Measurements from ENCODE around the gene FJX1. TPM values are rescaled to one million over a fixed set of nuclear protein-coding genes. Genes with fewer than 3 reads are reported as not detected.

FJX1 gene
- total and polyA plus RNA-seq, 3 experiments from 2014 or later = 0.26 to 0.69 TPM; not detected in 1

DNA sequence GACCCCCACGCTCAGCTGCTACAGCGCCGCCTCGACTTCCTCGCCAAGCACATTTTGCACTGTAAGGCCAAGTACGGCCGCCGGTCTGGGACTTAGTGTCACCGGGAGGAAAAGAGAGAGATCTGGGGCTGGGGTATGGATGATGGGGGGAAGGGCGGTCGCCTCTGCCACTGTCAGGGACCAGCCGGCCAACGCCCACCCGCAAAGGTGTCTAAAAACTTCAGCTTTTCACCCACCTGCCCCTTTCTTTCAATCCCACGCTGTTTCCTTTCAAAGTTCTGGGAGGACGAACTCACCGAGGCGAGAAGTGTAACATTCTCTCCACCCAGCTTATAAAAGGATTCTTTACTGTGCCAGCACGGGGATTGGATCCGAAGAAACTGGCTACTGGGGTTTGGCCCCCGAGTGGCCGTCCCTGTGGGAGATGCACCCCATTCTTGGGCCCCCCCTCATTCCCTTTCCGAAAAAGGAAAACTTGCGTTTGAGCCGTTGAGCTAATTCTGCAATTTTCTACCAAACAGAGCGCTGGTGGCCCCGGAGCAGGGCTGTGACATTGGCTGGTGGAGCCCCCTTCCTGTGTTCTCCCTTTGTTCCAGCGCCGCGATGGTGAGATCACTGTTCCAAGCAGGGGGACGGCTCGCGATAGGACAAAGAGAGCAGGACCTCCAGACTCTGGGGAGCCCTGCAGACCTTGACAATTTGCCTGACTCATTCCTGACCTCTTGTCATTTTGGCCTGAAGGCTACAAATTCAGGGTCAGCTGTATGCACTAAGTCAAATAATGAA, 1.8 kb downstream of the FJX1 start:
- Histone ChIP-seq H3K4me3 (ENCODE audit: low read length) (no peak overlapping the region), H3K9me3 (ENCODE audit: low read length) (no peaks in the 10 kb centered on the region), H3K27me3 (ENCODE audit: insufficient read depth, low read length, poor library complexity, severe bottlenecking) (peaks cover 25% of the 10 kb centered on the region), H3K27ac (ENCODE audit: low read depth, low read length) (no peak overlapping the region), H3K36me3 (ENCODE audit: insufficient read depth, low read length) (no peaks in the 10 kb centered on the region), H3K4me1 (ENCODE audit: insufficient read depth, low read length) (peaks cover 12% of the 10 kb centered on the region)
- H3K27ac Mint-ChIP-seq = no peak overlapping the region
- DNase-seq = no peak
- H3K9me3 Mint-ChIP-seq = no peaks in the 10 kb centered on the region
- CTCF ChIA-PET = no interaction called here
- H3K4me1 Mint-ChIP-seq = peaks cover 10 to 16% (median 11%) of the 10 kb centered on the region in 3 donors
- POLR2A ChIA-PET = no interaction called here
- no peaks in the 10 kb centered on the region for H3K36me3 Mint-ChIP-seq
- peak overlapping the region; percentile 29 to 80 (median 60) for H3K4me3 Mint-ChIP-seq
- H3K27me3 Mint-ChIP-seq = peaks cover 31 to 71% of the 10 kb centered on the region in 2 donors

GRCh38 chr11:35620795-35621194, 2.5 kb downstream of the FJX1 start:
- Histone ChIP-seq H3K4me3 (ENCODE audit: low read length) (no peak overlapping the region), H3K27me3 (ENCODE audit: insufficient read depth, low read length, poor library complexity, severe bottlenecking) (peaks cover 23% of the 10 kb centered on the region), H3K4me1 (ENCODE audit: insufficient read depth, low read length) (peaks cover 12% of the 10 kb centered on the region), H3K27ac (ENCODE audit: low read depth, low read length) (no peak overlapping the region), H3K36me3 (ENCODE audit: insufficient read depth, low read length) (no peaks in the 10 kb centered on the region), H3K9me3 (ENCODE audit: low read length) (no peaks in the 10 kb centered on the region)
- Mint-ChIP-seq H3K27me3 (peaks cover 31 to 68% of the 10 kb centered on the region in 2 donors), H3K4me1 (peaks cover 10 to 16% (median 11%) of the 10 kb centered on the region in 3 donors), H3K9me3 (no peaks in the 10 kb centered on the region), H3K36me3 (no peaks in the 10 kb centered on the region), H3K27ac (no peak overlapping the region), H3K4me3 (no peak overlapping the region)
- ChIA-PET POLR2A (no interaction called here), CTCF (no interaction called here)
- no peak for DNase-seq

DNA sequence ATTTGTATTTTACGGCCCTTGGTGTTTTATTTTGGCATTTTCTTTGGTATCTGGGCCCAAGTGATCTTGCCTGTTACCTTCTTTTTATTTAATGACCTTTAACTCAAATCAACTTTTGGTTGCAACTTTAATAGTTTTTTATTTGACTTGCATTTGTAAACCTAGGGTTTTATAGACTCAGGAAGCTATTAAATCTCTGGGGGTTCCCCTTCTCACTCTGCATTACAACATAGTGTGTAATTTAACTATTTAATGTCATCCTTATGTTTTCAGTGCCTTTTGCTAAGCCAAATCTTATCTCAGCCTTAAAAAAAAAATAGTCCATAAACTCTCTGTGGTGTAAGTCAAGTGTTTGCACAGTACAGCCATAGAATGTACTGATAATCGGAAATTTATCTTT, 3.4 kb downstream of the FJX1 start:
- Mint-ChIP-seq H3K27ac (no peak overlapping the region), H3K9me3 (no peaks in the 10 kb centered on the region), H3K4me1 (peaks cover 10 to 16% (median 11%) of the 10 kb centered on the region in 3 donors), H3K4me3 (no peak overlapping the region), H3K36me3 (no peaks in the 10 kb centered on the region), H3K27me3 (peaks cover 31 to 69% of the 10 kb centered on the region in 2 donors)
- H3K9me3 ChIP-seq (ENCODE audit: low read length) = no peaks in the 10 kb centered on the region
- DNase-seq = no peak
- H3K36me3 ChIP-seq (ENCODE audit: insufficient read depth, low read length) = no peaks in the 10 kb centered on the region
- POLR2A ChIA-PET = no interaction called here
- CTCF ChIA-PET = no interaction called here
- H3K27me3 ChIP-seq (ENCODE audit: insufficient read depth, low read length, poor library complexity, severe bottlenecking) = peaks cover 20% of the 10 kb centered on the region
- H3K4me1 ChIP-seq (ENCODE audit: insufficient read depth, low read length) = peaks cover 12% of the 10 kb centered on the region
- no peak overlapping the region for H3K4me3 ChIP-seq (ENCODE audit: low read length)
- H3K27ac ChIP-seq (ENCODE audit: low read depth, low read length) = no peak overlapping the region

GRCh38 chr11:35622070-35622469, 3.8 kb downstream of the FJX1 start:
- H3K27me3 Mint-ChIP-seq = peaks cover 29 to 69% of the 10 kb centered on the region in 2 donors
- no peaks in the 10 kb centered on the region for H3K36me3 Mint-ChIP-seq
- no peaks in the 10 kb centered on the region for H3K36me3 ChIP-seq (ENCODE audit: insufficient read depth, low read length)
- no peak for DNase-seq
- H3K4me1 Mint-ChIP-seq = peaks cover 10 to 16% (median 11%) of the 10 kb centered on the region in 3 donors
- ChIA-PET CTCF (no interaction called here), POLR2A (no interaction called here)
- H3K4me1 ChIP-seq (ENCODE audit: insufficient read depth, low read length) = peaks cover 12% of the 10 kb centered on the region
- no peak overlapping the region for H3K4me3 Mint-ChIP-seq
- H3K27me3 ChIP-seq (ENCODE audit: insufficient read depth, low read length, poor library complexity, severe bottlenecking) = peaks cover 20% of the 10 kb centered on the region
- no peaks in the 10 kb centered on the region for H3K9me3 ChIP-seq (ENCODE audit: low read length)
- no peak overlapping the region for H3K27ac Mint-ChIP-seq
- H3K27ac ChIP-seq (ENCODE audit: low read depth, low read length) = no peak overlapping the region
- H3K9me3 Mint-ChIP-seq = no peaks in the 10 kb centered on the region
- H3K4me3 ChIP-seq (ENCODE audit: low read length) = no peak overlapping the region

DNA sequence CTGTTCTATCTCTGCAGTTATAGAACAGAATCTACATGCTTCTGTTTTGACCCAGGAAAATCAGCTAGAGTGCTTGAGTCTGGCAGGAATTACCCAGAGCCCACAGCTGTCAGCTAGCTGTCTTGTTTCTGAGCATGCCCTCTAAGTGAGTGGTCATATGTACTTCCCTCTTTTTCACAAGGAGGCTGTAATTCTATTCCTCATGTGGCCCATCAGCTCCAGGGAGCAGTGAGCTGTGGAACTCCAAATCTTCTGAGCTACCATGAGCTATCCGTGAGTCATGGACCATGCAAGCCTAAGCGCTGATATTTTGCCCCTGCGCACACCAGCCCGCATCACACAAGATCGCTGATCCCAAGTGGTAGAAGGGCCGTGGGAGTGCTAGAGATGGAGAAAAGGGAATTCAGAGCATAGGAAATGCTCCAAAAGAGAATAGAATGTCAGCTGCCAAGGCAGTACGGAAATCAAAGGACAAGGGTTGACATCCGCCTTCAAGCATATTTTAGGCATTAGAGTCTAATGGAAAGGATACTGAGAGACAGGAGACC, 5.4 kb downstream of the FJX1 start:
- CTCF ChIA-PET = interaction anchor here (1.2 kb wide), 1 partner anchor 651 kb away, joined by 3 read pairs; no protein-coding TSS in a partner anchor
- DNase-seq = no peak
- Histone ChIP-seq H3K9me3 (ENCODE audit: low read length) (no peaks in the 10 kb centered on the region), H3K4me3 (ENCODE audit: low read length) (no peak overlapping the region), H3K27me3 (ENCODE audit: insufficient read depth, low read length, poor library complexity, severe bottlenecking) (peaks cover 20% of the 10 kb centered on the region), H3K36me3 (ENCODE audit: insufficient read depth, low read length) (no peaks in the 10 kb centered on the region), H3K4me1 (ENCODE audit: insufficient read depth, low read length) (peaks cover 5% of the 10 kb centered on the region), H3K27ac (ENCODE audit: low read depth, low read length) (no peak overlapping the region)
- Mint-ChIP-seq H3K27me3 (peaks cover 29 to 72% of the 10 kb centered on the region in 2 donors), H3K4me1 (peaks cover 5 to 10% (median 6%) of the 10 kb centered on the region in 3 donors), H3K27ac (no peak overlapping the region), H3K9me3 (no peaks in the 10 kb centered on the region), H3K36me3 (no peaks in the 10 kb centered on the region), H3K4me3 (no peak overlapping the region)
- POLR2A ChIA-PET = no interaction called here

DNA sequence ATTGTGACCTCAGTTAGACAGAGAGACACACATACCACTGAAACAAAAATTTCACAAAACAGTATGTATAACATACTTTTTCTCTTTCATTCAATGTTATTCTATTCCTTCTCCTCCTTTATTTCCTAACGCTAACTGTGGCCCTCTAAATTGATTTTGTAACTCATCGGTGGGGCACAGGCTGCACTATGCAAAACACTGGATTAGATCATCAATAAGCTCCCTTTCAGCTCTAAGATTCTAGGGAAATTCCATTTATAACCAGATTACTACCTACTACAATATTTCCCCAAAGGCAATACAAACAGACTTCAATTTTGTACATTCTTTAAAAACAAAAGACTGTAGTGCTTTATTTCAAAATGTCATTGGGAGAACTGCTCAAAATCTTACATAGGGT, 6.1 kb downstream of the FJX1 start:
- peaks cover 20% of the 10 kb centered on the region for H3K27me3 ChIP-seq (ENCODE audit: insufficient read depth, low read length, poor library complexity, severe bottlenecking)
- DNase-seq = no peak
- peaks cover 32 to 78% of the 10 kb centered on the region in 2 donors for H3K27me3 Mint-ChIP-seq
- H3K4me3 ChIP-seq (ENCODE audit: low read length) = no peak overlapping the region
- H3K27ac ChIP-seq (ENCODE audit: low read depth, low read length) = no peak overlapping the region
- H3K9me3 Mint-ChIP-seq = no peaks in the 10 kb centered on the region
- no peaks in the 10 kb centered on the region for H3K36me3 Mint-ChIP-seq
- peaks cover 5% of the 10 kb centered on the region for H3K4me1 ChIP-seq (ENCODE audit: insufficient read depth, low read length)
- H3K4me3 Mint-ChIP-seq = no peak overlapping the region
- ChIA-PET CTCF (no interaction called here), POLR2A (no interaction called here)
- no peak overlapping the region for H3K27ac Mint-ChIP-seq
- peaks cover 5 to 10% (median 6%) of the 10 kb centered on the region in 3 donors for H3K4me1 Mint-ChIP-seq
- H3K36me3 ChIP-seq (ENCODE audit: insufficient read depth, low read length) = no peaks in the 10 kb centered on the region
- H3K9me3 ChIP-seq (ENCODE audit: low read length) = no peaks in the 10 kb centered on the region

DNA sequence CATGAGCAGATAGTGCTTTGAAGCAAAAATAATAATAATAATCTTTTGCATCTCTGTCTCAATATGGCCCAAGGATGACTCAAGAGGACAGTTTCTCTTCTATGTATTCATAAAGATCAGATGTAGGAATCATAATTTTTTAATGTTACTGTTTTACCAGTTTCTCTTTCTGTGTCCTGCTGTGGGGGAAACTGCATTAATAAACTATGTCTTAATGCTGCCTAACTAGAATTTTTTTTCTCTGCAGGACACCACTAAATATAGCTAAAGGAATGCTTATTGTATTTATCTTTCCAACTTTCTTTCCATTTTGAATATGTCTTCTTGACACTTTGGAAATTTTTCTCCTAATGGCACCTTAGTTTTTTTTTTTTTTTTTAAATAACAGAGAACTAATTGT, 6.5 kb downstream of the FJX1 start:
- Mint-ChIP-seq H3K4me1 (peaks cover 4 to 6% (median 5%) of the 10 kb centered on the region in 3 donors), H3K9me3 (no peaks in the 10 kb centered on the region), H3K4me3 (no peak overlapping the region), H3K27me3 (peaks cover 31 to 81% of the 10 kb centered on the region in 2 donors), H3K36me3 (no peaks in the 10 kb centered on the region), H3K27ac (no peak overlapping the region)
- CTCF ChIA-PET = no interaction called here
- DNase-seq = no peak
- Histone ChIP-seq H3K27ac (ENCODE audit: low read depth, low read length) (no peak overlapping the region), H3K27me3 (ENCODE audit: insufficient read depth, low read length, poor library complexity, severe bottlenecking) (peaks cover 22% of the 10 kb centered on the region), H3K4me1 (ENCODE audit: insufficient read depth, low read length) (peaks cover 4% of the 10 kb centered on the region), H3K4me3 (ENCODE audit: low read length) (no peak overlapping the region), H3K9me3 (ENCODE audit: low read length) (no peaks in the 10 kb centered on the region), H3K36me3 (ENCODE audit: insufficient read depth, low read length) (no peaks in the 10 kb centered on the region)
- POLR2A ChIA-PET = no interaction called here

DNA sequence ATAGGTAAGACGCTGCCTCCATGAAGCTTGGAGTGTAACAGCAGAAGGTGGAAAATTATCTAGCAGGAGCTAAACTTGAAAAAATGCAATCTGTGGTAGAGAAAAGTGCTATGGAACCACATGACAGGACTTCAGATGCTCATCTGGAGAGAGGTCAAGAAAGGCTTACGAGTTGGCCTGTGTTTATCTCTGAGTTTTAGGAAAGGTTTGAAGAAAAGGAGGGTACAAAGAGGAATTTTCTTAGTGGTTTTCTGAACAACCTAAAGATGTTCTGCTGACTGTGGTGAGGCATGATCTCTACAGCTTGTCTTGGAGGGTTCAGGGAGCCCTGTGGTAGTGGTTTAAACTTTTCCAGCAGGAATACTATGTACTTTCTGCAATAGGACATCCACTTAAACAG, 8.2 kb downstream of the FJX1 start:
- Mint-ChIP-seq H3K27me3 (peaks cover 33 to 77% of the 10 kb centered on the region in 2 donors), H3K4me1 (no peaks in the 10 kb centered on the region), H3K4me3 (no peak overlapping the region), H3K36me3 (no peaks in the 10 kb centered on the region), H3K9me3 (no peaks in the 10 kb centered on the region), H3K27ac (no peak overlapping the region)
- Histone ChIP-seq H3K4me3 (ENCODE audit: low read length) (no peak overlapping the region), H3K27ac (ENCODE audit: low read depth, low read length) (no peak overlapping the region), H3K9me3 (ENCODE audit: low read length) (no peaks in the 10 kb centered on the region), H3K4me1 (ENCODE audit: insufficient read depth, low read length) (no peaks in the 10 kb centered on the region), H3K36me3 (ENCODE audit: insufficient read depth, low read length) (no peaks in the 10 kb centered on the region), H3K27me3 (ENCODE audit: insufficient read depth, low read length, poor library complexity, severe bottlenecking) (peaks cover 25% of the 10 kb centered on the region)
- ChIA-PET POLR2A (no interaction called here), CTCF (no interaction called here)
- DNase-seq = no peak

Data from CD8-positive, alpha-beta memory T cell (primary cell).